NOMO-1 treated with DMSO at 0.1 percent for 48 hours (cell line): ENCODE data around the gene ZBED4.
"Not testable (repeated sequence)": the region's sequence is repeated elsewhere in the genome, so short reads cannot be mapped to it uniquely, and the experiment has no call there.

Experiments used
- DNase-seq: peaks from one replicate; lab custom pipeline; 2025; ENCODE audit not compliant: unreplicated experiment; lab: John Stamatoyannopoulos, UW

The ZBED4 gene

DNA sequence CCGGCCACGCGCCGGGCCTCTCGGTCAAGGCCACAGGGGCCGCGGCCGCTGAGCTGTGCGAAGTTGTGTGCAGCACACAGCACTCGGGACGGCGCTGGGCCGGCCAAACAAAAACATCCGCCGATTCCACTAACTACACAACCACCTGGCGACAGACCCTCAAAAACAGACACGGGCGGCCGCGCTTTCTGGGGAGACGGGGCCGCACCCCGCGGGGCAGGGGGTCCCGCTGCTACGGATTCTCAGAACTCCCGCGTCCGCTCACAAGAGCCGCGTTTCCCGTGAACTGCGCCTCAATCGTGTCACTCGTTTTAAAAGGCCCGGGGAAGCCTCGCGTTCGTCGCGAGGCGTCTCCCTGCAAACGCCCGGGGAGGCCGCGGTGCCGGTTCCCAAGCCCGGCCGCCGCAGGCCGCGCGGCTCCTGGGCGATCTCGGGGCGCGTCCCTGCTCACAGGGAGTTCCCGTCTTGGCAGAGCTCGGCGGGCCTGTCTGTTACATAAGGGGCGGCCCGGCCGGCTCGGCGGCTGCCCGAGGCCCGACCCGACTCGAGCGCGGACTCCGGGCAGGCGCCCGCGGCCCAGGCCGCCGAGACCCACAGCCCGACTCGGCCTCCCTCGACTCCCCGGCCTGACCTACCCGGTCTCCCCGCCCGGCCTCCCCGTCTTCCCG is 26.9 kb upstream of the ZBED4 start:
- DNase-seq, result no peak

DNA sequence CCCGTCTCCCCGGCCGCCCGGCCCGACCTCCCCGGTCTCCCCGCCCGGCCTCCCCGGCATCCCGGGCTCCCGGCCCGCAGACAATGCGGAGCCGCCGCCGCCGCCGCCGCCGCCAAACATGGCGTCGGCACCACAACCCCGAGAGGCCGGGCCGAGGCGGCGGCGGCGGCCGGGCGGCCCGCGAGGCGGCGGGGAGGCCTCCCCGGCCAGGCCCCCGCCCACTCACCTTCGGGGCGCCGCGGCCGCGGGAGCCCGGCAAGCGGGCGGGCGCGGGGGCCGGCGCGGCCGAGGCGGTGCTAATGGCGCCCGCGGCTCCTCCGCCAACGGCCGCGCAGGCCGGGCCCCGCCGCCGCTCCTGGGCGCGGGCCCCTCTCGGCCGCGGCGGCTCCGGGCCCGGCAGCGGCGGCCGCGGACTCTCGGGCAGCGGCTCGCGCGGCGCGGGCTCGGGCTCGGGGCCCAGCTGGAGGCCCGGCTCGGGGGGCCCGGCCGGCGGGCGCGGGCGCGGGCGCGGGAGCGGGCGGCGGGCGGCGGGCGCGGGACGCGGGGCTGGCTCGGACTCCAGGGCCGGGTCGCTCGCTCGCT is 26.3 kb upstream of the ZBED4 start:
- DNase-seq, result no peak

DNA sequence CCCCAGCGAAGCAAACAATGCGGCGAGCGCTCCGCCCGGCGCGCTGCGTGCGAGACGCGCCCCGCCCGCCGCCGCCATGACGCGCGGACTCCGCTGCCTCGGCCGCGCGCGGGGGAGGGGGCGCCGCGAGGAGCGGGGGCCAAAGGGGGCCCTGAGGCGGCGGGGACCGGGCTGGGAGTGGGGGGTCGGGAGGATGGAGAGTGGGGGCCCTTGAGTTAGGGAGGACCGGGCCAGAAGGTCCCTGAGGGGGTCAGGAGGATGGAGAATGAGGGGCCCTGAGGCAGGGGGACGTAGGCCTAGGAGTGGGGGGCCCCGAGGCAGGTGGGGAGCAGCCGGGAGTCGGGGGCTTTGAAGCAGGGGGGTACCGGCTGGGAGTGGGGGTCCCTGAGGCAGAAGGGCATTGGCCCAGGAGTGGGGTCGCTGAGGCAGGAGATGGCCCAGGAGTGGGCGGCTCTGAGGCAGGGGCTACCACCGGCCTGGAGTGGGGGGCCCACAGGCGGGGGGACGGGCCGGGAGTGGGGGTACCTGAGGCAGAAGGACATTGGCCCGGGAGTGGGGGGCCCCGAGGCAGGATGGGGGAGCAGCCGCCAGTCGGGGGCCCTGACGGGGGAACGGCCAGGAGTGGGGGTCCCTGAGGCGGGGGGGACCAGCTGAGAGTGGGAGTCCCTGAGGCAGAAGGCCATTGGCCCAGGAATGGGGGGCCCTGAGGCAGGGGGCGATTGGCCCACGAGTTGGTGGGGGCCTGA is 25.6 kb upstream of the ZBED4 start, which contains the start of gene BRD1:
BRD1 (minus strand) TSS at position 21 of the 746 bp plus-strand sequence. CDS start 3,556 bp downstream, outside the sequence.
- peak; percentile 30 for DNase-seq

DNA sequence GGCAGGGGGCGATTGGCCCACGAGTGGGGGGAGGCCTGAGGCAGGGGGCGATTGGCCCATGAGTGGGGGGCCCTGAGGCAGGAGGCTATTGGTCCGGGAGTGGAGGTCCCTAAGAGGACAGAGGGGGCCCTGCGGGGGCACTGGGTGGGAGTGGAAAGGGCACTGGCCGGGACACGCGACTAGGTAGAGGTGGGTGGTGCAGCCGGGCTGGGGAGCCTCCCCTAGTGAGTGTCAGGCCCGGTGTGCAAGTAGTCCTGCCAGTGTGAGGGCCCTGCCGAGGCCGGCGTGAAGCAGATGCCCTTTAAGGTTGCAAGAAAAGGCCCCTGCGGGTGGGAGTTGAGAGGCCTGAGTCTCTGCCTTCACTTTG is 25.1 kb upstream of the ZBED4 start:
- DNase-seq, result no peak

DNA sequence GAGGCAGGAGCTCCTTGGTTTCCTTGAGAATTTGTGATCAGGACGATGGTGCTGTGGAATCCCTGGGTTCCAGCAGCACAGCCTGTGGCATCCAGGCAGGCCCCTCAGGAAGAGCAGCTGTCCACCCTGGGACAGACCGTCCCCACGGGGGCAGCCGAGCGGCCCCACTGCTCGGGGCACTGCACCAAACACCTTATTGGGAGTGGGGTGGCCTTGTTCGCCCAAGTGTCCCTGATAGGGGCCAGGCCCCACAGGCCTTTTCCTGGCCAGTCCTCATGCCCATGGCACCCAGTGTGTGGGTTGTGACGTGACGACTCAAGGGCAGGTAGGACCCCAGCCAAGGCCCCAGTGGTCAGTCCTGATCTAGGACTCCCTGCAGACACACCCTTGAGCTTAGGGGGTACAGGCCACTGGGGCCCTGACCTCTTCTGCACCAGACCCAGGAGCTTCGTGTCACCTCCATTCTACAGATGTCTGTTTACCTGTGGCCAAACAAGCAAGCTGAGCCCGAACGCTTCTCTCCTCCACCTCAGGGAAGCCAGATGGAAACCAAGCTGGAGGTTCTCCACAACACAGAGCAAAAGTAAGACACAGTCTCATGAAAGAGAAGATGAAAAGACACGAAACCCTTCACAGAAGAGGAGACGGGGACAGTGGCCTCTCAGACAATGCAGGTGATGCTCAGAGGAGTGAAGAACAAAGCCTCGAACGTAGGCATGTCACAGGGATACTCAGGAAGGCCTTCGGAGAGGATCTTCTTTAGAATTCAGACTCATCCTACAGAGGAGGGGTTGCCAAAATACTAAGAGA is 24.4 kb upstream of the ZBED4 start:
- no peak for DNase-seq

DNA sequence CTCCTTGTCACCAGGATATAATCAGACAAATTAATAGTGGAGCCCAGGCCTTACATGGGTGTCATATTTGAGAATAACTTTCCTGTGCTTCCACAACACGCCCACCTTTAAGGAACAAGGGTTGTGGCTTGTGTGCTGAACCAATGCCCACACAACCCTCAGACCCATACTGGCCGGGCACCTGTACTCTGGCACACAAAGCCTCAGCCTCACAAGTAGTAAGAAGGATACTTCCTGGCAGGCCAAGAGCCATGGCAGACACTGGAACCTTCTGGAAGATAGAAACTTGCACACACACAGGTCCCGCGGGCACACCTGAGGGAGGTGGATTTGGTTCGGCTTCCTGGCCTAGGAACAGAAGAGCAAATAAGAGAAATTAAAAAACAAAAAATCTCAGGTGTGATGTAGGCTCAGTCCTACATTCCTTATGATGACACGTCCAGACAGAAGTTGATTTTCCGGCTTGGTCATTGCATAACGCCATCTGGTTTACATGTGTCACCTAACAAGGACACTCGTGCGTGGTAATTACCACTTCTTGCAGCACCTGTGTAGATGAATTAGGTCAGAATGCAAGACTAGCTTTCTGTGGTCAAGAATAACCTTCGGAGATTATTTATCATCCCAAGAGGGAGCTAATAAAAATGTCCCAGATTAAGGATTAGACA is 20.2 kb upstream of the ZBED4 start:
- no peak for DNase-seq

DNA sequence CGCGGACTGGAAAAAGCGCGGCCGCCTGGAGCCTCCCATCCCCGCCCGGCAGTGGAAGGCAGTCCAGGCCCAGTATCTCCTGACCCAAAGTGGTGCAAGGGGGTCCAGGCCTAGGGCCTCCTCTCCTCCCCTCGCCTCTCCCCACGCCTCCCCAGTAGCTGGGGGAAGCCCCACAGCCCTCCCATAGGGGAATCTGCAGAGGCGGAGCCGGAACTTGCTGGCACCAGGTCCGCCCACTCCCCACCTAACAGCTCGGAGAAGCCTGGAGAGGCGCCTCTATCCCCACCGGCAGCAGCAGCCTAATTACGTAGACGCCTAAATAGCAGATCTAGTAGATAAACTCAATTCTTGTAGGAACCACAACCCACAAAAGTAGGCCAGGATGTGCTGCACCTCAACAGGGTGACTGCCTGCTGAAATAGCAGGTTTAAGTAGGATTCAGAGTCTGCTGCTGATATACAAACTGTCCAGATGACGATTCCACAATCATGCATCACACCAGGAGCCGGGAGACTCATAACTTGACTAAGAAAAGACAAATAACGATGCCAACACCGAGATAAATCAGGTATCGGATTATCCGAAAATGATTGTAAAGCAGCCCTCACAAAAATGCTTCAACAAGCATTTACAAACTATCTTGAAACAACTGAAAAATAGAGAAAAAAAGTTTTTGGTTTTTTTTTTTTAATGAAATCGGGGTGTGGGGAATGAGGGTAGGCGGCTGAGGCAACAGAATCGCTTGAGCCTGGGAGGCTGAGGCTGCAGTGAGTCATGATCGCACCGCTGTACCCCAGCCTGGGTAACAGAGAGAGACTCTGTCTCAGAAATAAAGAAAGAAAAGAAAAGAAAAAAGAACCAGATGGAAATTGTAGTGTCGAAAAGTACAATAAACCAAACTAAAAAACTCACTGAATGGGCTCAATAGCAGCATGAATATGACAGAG is 14.6 kb upstream of the ZBED4 start:
- DNase-seq, result no peak

DNA sequence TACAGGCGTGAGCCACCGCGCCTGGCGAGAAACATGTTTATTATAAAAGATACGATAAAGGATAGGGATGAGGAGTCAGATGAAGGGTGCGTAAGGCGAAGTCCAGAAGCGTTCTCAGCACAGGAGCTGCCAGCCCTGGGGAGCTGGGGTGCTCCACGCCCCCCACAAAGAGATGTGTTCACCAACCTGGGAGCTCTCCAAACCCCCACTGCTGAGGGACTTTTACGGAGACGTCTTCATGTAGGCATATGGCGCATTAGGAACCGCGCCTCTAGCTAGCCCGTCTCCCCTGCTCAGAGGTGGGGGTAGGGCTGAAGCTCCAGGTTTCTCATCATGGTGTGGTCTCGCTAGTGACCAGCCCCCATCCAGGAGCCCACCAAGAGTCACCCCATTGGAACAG is 8.4 kb upstream of the ZBED4 start:
- no peak for DNase-seq

DNA sequence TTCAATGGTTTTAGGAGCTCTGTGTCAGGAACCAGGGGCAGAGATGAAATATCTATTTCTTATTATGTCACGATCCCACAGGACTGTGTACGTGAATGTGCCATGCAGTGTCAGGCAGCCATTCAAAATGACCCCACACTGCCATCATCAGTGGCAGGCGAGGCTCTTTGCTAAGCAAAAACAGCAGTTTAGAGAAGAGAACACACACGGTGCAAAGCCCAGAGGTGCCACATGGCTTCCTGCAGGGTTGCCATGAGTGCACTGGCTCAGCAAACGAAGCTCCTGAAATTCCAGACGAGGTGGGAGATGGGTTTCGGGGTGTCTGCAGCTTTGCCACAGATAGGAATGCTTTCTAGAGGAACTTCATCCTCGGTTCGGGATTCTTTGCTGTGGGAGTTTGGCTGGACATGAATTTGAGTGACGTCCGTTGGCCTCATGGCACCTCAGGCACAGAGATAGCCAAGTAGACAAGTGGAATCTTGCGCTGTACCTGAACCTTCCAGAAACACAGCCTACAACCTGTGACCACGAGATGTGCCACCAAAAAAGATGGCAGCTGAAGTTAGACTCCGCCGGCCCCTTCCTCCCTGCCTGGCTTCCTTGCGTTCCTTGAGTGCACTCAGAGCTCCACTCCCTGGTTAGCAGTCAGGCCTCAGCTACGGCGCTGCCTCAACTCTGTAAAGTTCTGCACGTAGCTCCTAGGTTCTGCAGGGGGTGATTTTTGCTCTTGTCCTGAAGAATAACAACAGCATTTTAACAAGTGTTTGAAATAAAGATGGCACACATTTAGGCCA is 7.8 kb upstream of the ZBED4 start:
- DNase-seq, result no peak

DNA sequence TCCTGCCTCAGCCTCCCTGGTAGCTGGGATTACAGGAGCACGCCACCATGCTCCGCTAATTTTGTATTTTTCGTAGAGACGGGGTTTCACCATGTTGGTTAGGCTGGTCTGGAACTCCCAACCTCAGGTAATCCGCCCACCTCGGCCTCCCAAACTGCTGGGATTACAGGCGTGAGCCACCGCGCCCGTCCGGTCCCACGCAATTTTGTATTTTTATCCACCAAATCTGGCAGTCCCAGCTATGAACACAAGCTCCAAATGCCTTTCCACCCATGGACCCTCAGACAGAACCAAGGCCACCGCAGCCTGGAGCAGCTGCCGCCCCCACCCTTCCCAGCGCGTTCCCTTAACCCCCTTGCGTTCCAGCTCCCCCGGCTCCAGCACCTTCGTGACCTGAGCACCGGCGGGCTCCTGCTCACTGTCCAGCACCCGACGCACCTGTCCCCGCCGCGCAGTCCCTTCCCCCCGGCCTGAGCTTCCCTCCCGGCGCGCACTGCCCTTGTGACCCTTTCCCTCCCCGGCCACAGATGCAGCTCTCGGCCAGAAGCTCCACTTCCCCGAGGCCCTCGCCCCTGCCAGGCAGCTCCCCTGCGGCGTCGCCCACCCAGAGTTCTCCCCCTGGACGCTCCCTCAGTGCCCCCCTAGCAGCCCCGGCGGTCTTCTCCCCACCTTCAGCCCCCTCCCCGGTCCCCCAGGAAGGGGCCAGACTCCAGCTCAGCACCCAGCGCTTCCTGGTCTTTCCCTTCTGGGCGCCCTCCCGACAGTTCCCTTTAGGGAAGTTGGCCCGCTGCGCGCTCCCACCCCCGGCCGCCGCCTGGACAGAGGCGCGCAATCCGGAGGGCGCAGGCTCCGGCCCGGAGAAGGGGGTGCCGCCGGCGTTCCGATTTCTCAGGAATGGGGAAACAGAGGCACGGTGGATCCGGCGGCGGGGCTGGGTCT is 5.6 kb upstream of the ZBED4 start:
- DNase-seq, result peak; percentile 49

DNA sequence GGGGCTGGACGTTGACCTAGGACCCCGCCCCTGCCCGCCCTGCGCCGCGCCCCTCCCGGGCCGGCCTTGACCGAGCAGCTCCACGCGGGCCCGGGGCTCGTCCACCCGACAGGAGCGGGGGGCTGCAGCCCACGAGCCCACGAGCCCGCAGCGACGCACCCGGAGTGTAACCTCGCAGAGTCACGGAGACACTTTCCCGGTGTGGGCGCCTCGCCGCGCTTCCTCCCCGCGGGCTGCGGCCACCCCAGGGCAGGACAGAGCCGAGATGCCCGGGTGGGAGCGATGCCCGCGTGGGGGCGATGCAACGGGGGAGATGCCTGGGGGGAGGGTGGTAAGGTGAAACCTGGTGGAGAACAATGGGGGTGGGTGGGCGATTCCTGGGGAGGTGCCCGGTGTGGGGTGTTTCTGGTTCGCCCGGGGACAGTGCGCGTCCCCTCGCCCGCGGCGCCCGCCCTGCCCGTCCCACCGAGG is 4.9 kb upstream of the ZBED4 start:
- DNase-seq, result no peak

DNA sequence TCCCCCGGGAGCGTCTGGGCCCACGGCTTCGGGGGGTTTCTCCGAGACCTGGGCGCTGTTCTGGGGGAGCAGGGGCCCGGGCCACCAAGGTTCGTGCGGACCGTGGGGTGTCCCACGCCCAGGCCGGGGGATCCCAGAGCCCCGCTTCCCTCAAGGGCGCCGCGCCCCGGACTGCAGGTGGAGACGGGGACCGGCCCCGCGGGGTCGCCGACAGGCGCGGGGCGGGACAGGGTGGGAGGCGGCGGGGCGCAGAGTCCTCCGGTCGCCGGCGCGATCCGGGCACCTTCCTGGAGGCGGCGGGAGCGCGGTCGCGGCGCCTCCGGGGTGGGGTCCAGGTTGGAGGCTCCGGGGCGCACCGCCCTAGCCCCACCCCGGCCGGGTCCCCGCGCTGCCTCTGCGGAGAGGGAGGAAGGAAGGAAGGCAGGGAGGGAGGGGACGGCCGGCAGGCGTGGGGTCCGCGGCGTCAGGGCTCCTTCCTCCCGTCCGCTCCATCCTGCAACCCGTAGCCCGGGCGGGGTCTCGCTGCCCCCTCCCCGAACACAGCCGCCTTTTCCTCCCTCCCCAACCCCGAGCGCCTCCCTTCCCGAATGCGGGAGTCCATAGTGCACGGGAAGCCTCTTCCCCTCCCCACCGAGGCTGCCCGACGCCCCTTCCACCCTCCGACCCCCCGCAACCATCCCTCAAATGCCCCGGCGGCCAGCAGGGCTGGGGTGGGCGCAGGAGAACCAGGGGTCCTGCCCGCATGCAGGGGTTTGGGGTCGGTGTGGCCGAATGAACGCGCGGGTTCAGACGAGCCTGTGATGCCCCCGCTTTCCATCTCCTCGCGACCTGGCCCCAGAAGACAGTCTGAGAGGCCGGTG is 4.3 kb upstream of the ZBED4 start:
- no peak for DNase-seq

DNA sequence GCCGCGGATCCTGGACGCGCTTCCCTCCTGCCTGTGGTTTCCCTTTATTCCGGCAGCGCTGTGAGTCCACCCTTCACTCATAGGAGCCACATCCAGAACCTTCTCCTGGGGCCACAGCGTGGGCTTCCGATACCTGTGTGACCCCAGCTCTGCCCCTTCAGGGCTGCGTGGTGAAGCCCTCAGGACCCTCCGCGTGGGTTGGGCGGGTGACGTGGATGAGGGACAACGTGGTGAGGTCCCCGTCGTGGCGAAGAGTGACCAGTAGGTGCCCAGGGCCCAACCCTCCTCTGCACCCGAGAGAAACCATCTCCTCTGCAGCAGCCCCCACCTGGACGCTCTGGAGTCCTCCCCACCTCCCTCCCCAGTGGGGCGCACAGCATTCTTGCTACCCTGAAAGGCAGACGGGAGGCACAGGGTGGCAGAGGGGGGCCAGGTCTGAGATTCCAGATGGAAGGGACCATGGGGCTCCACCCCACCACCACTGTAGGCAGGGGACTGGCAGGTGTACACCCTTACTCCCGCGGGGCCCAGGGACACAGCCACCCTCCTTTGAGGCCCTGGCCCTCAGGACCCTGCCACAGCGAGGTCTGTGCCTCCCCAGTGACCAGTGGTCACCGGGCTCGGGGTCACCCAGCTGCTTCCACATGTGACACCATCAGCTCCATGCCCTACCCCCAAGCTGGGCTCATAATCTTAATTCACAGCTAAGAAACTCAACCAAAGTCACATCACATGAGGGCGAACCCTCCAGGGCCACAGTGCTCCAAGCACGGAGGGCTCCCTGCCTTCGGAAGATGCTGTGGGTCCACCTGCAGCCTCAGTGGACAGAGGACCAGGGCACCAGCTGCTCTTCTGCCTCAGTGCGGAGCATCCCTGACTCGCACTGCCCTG is 3.4 kb upstream of the ZBED4 start:
- DNase-seq, result no peak

DNA sequence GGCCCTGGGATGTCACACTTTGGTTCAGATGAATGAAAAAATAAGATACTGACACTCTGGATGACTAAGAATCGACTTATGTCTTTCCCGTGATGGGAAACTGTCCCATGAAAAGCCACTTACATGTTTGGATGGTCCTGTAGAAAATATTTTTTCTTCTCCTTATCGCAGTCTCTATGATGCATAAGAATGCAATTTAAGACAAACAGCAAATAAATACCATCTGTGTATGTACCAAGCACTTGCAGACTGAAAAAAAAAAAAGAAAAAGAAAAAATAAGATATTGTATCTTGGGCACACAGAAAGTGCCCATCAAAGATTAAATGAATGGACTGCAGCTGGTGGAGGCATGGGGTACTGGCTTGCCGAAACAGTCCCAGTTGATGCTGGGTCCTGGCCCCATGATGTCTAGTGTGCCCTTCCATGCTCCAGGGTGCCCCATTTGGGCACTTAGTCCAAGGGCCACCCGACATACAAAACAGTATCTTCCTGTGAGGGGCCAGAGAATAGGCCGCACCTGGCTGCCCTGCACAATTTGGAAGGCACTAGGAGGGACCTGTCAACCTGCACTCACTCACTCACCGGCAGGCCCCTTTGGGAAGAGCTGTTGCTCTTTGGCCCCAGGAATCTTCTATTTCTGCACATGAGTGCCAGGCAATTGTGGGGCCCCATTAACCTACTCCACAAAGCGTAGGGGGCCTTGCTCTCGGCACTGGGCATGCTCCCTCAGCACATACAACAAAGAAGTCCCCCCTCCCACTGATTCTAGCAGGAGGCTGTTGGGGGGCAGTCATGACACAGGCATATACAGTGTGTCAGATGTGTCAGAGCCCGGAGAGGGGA is 2.5 kb upstream of the ZBED4 start:
- no peak for DNase-seq

DNA sequence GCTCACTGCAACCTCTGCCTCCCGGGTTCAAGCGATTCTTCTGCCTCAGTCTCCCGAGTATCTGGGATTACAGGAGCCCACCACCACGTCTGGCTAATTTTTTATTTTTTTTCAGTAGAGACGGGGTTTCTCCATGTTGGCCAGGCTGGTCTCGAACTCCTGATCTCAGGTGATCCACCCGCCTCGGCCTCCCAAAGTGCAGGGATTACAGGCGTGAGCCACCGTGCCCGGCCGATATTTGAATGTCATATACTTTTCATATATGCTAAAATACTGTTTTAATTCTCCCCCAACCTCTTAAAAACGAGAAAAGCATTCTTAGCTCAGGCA is 1.1 kb upstream of the ZBED4 start:
- not testable (repeated sequence) for DNase-seq
